ENCODE measurements around the gene SPZ1. TPM values are rescaled to one million over a fixed set of nuclear protein-coding genes. Genes with fewer than 3 reads are reported as not detected.

Gene SPZ1
- total RNA-seq, result not detected in 2 replicates

GRCh38 chr5:80319702-80320101 is at the start of gene SPZ1:
TSS of gene SPZ1 (plus strand) at chr5:80320002. CDS start at chr5:80320216, 214 bp downstream.

Other genes starting within 250 kb of the SPZ1 start
- 12.2 and 14.1 TPM in 2 replicates for gene SERINC5, start 64.0 kb upstream of the SPZ1 start, total RNA-seq
- gene ZFYVE16, start 88.1 kb downstream of the SPZ1 start, total RNA-seq, result 24.5 and 32.1 TPM in 2 replicates
- 3.8 and 5.0 TPM in 2 replicates for gene FAM151B, start 168.1 kb downstream of the SPZ1 start, total RNA-seq